Tracheal epithelial cell (primary cell): ENCODE data around the gene SLFNL1. TPM values are rescaled to one million over a fixed set of nuclear protein-coding genes. Genes with fewer than 3 reads are reported as not detected.

ENCODE experiments used
- total RNA-seq: library from RNA; depleted of rRNA; stranded (reverse); fragments of >200 nt; gene quantifications from 2 replicates; pipeline ENCODE4 v1.2.1, GENCODE V29; 2014

Gene SLFNL1
- under 0.01 TPM in 1 of 2 replicates, not detected in the other for total RNA-seq

GRCh38 chr1:41021526-41022308 is at the start of gene SLFNL1:
Gene SLFNL1 (minus strand): TSS chr1:41021725. CDS start chr1:41020660, 1,065 bp downstream.

GRCh38 chr1:40979241-40980067 is 42.1 kb downstream of the SLFNL1 start, which contains the start of gene CTPS1:
Gene CTPS1 (plus strand): TSS chr1:40979696. CDS start chr1:40983291, 3,595 bp downstream.

Other genes with a start within 250 kb of the SLFNL1 start
- gene KCNQ4, start 237.9 kb downstream of the SLFNL1 start, total RNA-seq = 0.48 TPM in 1 of 2 replicates, not detected in the other
- gene CITED4, start 159.4 kb downstream of the SLFNL1 start, total RNA-seq = 24.3 and 43.1 TPM in 2 replicates
- 19.6 and 32.3 TPM in 2 replicates for gene CTPS1, start 42.0 kb downstream of the SLFNL1 start, total RNA-seq
- 2.8 and 6.0 TPM in 2 replicates for gene SCMH1, start 220.6 kb upstream of the SLFNL1 start, total RNA-seq